GM23338 (cell line): ENCODE results near the gene RBMXL3. TPM values are rescaled to one million over a fixed set of nuclear protein-coding genes. Genes with fewer than 3 reads are reported as not detected.

ENCODE experiments used
- ATAC-seq: fragments of 200-7000 bp; cut with Tn5 transposase; 3 replicates; pipeline ENCODE4 v1.9.1; 2020
- DNase-seq: peaks from one replicate; pipeline ENCODE4 v3.0.0-alpha.2; 2015; ENCODE audit warnings: low spot score
- H2AFZ ChIP-seq: fragments of 200-600 bp; sonication (generic); 2 replicates; pipeline ENCODE4 v1.8.0; 2016; ENCODE audit warnings: antibody characterized with exemption, mild to moderate bottlenecking, moderate library complexity
- H3F3A ChIP-seq: fragments of 200-600 bp; sonication (generic); replicated peaks from 2 replicates; pipeline ENCODE4 v1.8.0; 2017; ENCODE audit warnings: antibody characterized with exemption, mixed run types, low read depth
- H3K27ac ChIP-seq: fragments of 200-600 bp; sonication (generic); 2 replicates; pipeline ENCODE4 v1.6.1; 2016; ENCODE audit warnings: low read depth
- H3K27me3 ChIP-seq: fragments of 200-600 bp; sonication (generic); 2 replicates; pipeline ENCODE4 v1.8.0; 2016; ENCODE audit warnings: mild to moderate bottlenecking, mixed run types, moderate library complexity; ENCODE audit not compliant: insufficient read depth
- H3K36me3 ChIP-seq: fragments of 200-600 bp; sonication (generic); 2 replicates; pipeline ENCODE4 v1.8.0; 2016; ENCODE audit warnings: mild to moderate bottlenecking; ENCODE audit not compliant: insufficient read depth
- H3K4me1 ChIP-seq: fragments of 200-600 bp; sonication (generic); 2 replicates; pipeline ENCODE4 v1.8.0; 2016; ENCODE audit warnings: mild to moderate bottlenecking, moderate library complexity; ENCODE audit not compliant: insufficient read depth
- H3K4me2 ChIP-seq: fragments of 200-600 bp; sonication (generic); 2 replicates; pipeline ENCODE4 v1.7.1; 2017; ENCODE audit warnings: mixed run types
- H3K4me3 ChIP-seq: fragments of 200-600 bp; sonication (generic); 2 replicates; pipeline ENCODE4 v1.6.1; 2016; ENCODE audit warnings: mixed run types
- H3K79me2 ChIP-seq: fragments of 200-600 bp; sonication (generic); replicated peaks from 2 replicates; pipeline ENCODE4 v1.8.0; 2017; ENCODE audit warnings: mild to moderate bottlenecking; ENCODE audit not compliant: insufficient read depth
- H3K9me2 ChIP-seq: fragments of 200-600 bp; sonication (generic); 2 replicates; pipeline ENCODE4 v1.8.0; 2017; ENCODE audit not compliant: insufficient read depth
- H4K20me1 ChIP-seq: fragments of 200-600 bp; sonication (generic); replicated peaks from 2 replicates; pipeline ENCODE4 v1.8.0; 2017; ENCODE audit warnings: mild to moderate bottlenecking; ENCODE audit not compliant: insufficient read depth
- H3K27ac Mint-ChIP-seq: 2 replicates; pipeline ENCODE4 v1.8.0; 2020; ENCODE audit warnings: inconsistent platforms, mild to moderate bottlenecking, moderate library complexity, mixed read lengths
- H3K27me3 Mint-ChIP-seq: 3 replicates; pipeline ENCODE4 v1.8.0; 2022; ENCODE audit warnings: low read depth, mild to moderate bottlenecking, moderate library complexity, mixed read lengths, inconsistent platforms; ENCODE audit not compliant: insufficient read depth, poor library complexity
- H3K36me3 Mint-ChIP-seq: 3 replicates; pipeline ENCODE4 v1.8.0; 2021; ENCODE audit warnings: low read depth, mild to moderate bottlenecking, inconsistent platforms, moderate library complexity, mixed read lengths
- H3K4me1 Mint-ChIP-seq: 3 replicates; pipeline ENCODE4 v1.8.0; 2020; ENCODE audit warnings: mild to moderate bottlenecking, inconsistent platforms, mixed read lengths
- H3K4me3 Mint-ChIP-seq: 3 replicates; pipeline ENCODE4 v1.8.0; 2021; ENCODE audit warnings: moderate library complexity, mild to moderate bottlenecking, inconsistent platforms, mixed read lengths
- H3K9me3 Mint-ChIP-seq: 3 replicates; pipeline ENCODE4 v1.8.0; 2020; ENCODE audit warnings: moderate library complexity, mild to moderate bottlenecking, inconsistent platforms, mixed read lengths
- CREB1 ChIP-seq: fragments of 250-450 bp; sonication (Bioruptor Pico); IDR thresholded peaks from 2 replicates; pipeline ENCODE4 v1.5.0; 2020; ENCODE audit warnings: low read depth, mild to moderate bottlenecking, moderate library complexity
- CTCF ChIP-seq, 2 experiments: fragments of 200-600 bp in 1 of 2; sonication (generic) in 1 of 2; conservative IDR thresholded peaks; 2 replicates each; pipeline versions ENCODE4 v1.5.1 to v1.6.1; 2016 to 2017; ENCODE audit warnings: antibody characterized with exemption in 2 of 2, low read depth in 2 of 2, mild to moderate bottlenecking in 2 of 2, moderate library complexity in 1 of 2
- ETS1 ChIP-seq: IDR thresholded peaks from 2 replicates; pipeline ENCODE4 v1.6.1; 2016; ENCODE audit warnings: antibody characterized with exemption
- EZH2 ChIP-seq: fragments of 200-600 bp; sonication (generic); IDR thresholded peaks from one replicate; pipeline ENCODE4 v1.8.0; 2017; ENCODE audit warnings: antibody characterized with exemption, mild to moderate bottlenecking, low read depth; ENCODE audit not compliant: unreplicated experiment
- EZH2phosphoT487 ChIP-seq: fragments of 200-600 bp; sonication (generic); IDR thresholded peaks from one replicate; pipeline ENCODE4 v1.8.1; 2018; ENCODE audit warnings: antibody characterized with exemption; ENCODE audit not compliant: unreplicated experiment
- JUNB ChIP-seq: IDR thresholded peaks from one replicate; pipeline ENCODE4 v1.6.1; 2016; ENCODE audit warnings: antibody characterized with exemption; ENCODE audit not compliant: unreplicated experiment
- NANOG ChIP-seq: IDR thresholded peaks from 2 replicates; pipeline ENCODE4 v1.6.1; 2016; ENCODE audit warnings: antibody characterized with exemption, borderline replicate concordance
- POLR2AphosphoS5 ChIP-seq: IDR thresholded peaks from 2 replicates; pipeline ENCODE4 v1.6.1; 2016; ENCODE audit warnings: antibody characterized with exemption, low read depth
- STAT1 ChIP-seq: IDR thresholded peaks from one replicate; pipeline ENCODE4 v1.6.1; 2016; ENCODE audit warnings: antibody characterized with exemption; ENCODE audit not compliant: unreplicated experiment
- ZNF114 ChIP-seq: fragments of 250-450 bp; sonication (Bioruptor Pico); IDR thresholded peaks from 2 replicates; pipeline ENCODE4 v1.5.0; 2020; ENCODE audit warnings: mild to moderate bottlenecking, moderate library complexity
- ZNF331 ChIP-seq: fragments of 250-450 bp; sonication (Bioruptor Pico); IDR thresholded peaks from 2 replicates; pipeline ENCODE4 v1.5.0; 2020; ENCODE audit warnings: low read depth, mild to moderate bottlenecking, moderate library complexity
- polyA plus RNA-seq: library from polyadenylated mRNA; unstranded; fragments of >200 nt; fragmentation: Nextera tagmentation; extraction: Ambion mirVana; gene quantifications from 2 replicates; pipeline ENCODE4 v1.2.1, GENCODE V29; 2016
- total RNA-seq: library from RNA; depleted of rRNA; stranded (reverse); fragments of >200 nt; shearing (Covaris generic); gene quantifications from 2 replicates; pipeline ENCODE4 v1.2.3, GENCODE V29; 2014
- TF ChIP-seq, protein P1 (sequence below): fragments of 250-450 bp; sonication (Bioruptor Pico); IDR thresholded peaks from 2 replicates; pipeline ENCODE4 v1.5.0; 2020; ENCODE audit warnings: mild to moderate bottlenecking, moderate library complexity
- TF ChIP-seq, protein P2 (sequence below): IDR thresholded peaks from one replicate; pipeline ENCODE4 v1.6.1; 2018; ENCODE audit warnings: antibody characterized with exemption; ENCODE audit not compliant: unreplicated experiment

The RBMXL3 gene
- total and polyA plus RNA-seq, 2 experiments from 2014 or later: not detected

DNA sequence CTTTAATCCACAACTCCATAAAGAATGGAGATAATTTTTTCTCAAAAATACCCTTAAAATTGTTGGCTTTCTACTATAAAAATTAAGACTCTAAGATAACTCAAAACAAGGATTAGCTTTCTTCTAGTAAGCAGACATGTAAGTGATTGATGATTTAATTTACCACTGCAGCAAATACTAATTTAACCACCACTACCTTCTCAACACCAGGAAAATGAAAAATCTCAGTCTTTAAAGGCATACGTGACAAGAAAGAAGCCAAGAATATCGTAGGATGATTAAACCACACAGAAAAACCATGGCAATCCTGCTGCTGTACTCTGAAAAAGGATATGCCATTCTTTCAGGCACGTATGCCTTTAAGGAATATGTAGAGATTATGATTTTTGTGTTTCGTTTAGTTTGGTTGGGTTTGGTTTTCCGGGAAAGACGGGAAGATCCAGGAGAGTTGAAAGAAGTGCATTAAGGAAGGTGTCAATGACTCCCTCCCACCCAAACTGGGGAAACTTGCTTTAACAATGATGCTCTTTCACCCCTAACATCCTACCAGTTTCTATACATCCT lies 43.8 kb downstream of the RBMXL3 start:
- Mint-ChIP-seq H3K4me1 (peaks cover 23% of the 10 kb centered on the region), H3K9me3 (no peaks in the 10 kb centered on the region), H3K36me3 (no peaks in the 10 kb centered on the region), H3K4me3 (peak overlapping the region; percentile 84), H3K27me3 (peaks cover 7% of the 10 kb centered on the region), H3K27ac (no peak overlapping the region)
- H3K4me1 ChIP-seq: no peaks in the 10 kb centered on the region; the same call in 1 of the 2 replicates
- H3K9me2 ChIP-seq: no peaks in the 10 kb centered on the region
- H3K79me2 ChIP-seq: peaks cover 11% of the 10 kb centered on the region; the same call in 1 of the 2 replicates
- H3K36me3 ChIP-seq: no peaks in the 10 kb centered on the region
- no peak for ATAC-seq
- H3F3A ChIP-seq: no peaks in the 10 kb centered on the region
- no peaks in the 10 kb centered on the region for H3K27me3 ChIP-seq
- H4K20me1 ChIP-seq: no peaks in the 10 kb centered on the region
- H3K4me3 ChIP-seq: peak overlapping the region; percentile 63
- DNase-seq: no peak
- TF ChIP-seq ETS1 (no peak), POLR2AphosphoS5 (no peak), CREB1 (no peak), ZNF114 (CRISPR knock-in tag) (no peak), ZNF331 (no peak), EZH2 (no peak), EZH2phosphoT487 (no peak), NANOG (no peak), CTCF (conservative IDR thresholded peaks at IDR 0.05; ENCODE audit: low read depth in 2 of 2) (no peak), STAT1 (no peak), JUNB (no peak)
- TF ChIP-seq, protein P1, sequence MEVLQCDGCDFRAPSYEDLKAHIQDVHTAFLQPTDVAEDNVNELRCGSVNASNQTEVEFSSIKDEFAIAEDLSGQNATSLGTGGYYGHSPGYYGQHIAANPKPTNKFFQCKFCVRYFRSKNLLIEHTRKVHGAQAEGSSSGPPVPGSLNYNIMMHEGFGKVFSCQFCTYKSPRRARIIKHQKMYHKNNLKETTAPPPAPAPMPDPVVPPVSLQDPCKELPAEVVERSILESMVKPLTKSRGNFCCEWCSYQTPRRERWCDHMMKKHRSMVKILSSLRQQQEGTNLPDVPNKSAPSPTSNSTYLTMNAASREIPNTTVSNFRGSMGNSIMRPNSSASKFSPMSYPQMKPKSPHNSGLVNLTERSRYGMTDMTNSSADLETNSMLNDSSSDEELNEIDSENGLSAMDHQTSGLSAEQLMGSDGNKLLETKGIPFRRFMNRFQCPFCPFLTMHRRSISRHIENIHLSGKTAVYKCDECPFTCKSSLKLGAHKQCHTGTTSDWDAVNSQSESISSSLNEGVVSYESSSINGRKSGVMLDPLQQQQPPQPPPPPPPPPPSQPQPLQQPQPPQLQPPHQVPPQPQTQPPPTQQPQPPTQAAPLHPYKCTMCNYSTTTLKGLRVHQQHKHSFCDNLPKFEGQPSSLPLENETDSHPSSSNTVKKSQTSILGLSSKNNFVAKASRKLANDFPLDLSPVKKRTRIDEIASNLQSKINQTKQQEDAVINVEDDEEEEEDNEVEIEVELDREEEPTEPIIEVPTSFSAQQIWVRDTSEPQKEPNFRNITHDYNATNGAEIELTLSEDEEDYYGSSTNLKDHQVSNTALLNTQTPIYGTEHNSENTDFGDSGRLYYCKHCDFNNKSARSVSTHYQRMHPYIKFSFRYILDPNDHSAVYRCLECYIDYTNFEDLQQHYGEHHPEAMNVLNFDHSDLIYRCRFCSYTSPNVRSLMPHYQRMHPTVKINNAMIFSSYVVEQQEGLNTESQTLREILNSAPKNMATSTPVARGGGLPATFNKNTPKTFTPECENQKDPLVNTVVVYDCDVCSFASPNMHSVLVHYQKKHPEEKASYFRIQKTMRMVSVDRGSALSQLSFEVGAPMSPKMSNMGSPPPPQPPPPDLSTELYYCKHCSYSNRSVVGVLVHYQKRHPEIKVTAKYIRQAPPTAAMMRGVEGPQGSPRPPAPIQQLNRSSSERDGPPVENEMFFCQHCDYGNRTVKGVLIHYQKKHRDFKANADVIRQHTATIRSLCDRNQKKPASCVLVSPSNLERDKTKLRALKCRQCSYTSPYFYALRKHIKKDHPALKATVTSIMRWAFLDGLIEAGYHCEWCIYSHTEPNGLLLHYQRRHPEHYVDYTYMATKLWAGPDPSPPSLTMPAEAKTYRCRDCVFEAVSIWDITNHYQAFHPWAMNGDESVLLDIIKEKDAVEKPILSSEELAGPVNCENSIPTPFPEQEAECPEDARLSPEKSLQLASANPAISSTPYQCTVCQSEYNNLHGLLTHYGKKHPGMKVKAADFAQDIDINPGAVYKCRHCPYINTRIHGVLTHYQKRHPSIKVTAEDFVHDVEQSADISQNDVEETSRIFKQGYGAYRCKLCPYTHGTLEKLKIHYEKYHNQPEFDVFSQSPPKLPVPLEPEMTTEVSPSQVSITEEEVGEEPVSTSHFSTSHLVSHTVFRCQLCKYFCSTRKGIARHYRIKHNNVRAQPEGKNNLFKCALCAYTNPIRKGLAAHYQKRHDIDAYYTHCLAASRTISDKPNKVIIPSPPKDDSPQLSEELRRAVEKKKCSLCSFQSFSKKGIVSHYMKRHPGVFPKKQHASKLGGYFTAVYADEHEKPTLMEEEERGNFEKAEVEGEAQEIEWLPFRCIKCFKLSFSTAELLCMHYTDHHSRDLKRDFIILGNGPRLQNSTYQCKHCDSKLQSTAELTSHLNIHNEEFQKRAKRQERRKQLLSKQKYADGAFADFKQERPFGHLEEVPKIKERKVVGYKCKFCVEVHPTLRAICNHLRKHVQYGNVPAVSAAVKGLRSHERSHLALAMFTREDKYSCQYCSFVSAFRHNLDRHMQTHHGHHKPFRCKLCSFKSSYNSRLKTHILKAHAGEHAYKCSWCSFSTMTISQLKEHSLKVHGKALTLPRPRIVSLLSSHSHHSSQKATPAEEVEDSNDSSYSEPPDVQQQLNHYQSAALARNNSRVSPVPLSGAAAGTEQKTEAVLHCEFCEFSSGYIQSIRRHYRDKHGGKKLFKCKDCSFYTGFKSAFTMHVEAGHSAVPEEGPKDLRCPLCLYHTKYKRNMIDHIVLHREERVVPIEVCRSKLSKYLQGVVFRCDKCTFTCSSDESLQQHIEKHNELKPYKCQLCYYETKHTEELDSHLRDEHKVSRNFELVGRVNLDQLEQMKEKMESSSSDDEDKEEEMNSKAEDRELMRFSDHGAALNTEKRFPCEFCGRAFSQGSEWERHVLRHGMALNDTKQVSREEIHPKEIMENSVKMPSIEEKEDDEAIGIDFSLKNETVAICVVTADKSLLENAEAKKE (CRISPR knock-in tag): no peak
- TF ChIP-seq, protein P2, sequence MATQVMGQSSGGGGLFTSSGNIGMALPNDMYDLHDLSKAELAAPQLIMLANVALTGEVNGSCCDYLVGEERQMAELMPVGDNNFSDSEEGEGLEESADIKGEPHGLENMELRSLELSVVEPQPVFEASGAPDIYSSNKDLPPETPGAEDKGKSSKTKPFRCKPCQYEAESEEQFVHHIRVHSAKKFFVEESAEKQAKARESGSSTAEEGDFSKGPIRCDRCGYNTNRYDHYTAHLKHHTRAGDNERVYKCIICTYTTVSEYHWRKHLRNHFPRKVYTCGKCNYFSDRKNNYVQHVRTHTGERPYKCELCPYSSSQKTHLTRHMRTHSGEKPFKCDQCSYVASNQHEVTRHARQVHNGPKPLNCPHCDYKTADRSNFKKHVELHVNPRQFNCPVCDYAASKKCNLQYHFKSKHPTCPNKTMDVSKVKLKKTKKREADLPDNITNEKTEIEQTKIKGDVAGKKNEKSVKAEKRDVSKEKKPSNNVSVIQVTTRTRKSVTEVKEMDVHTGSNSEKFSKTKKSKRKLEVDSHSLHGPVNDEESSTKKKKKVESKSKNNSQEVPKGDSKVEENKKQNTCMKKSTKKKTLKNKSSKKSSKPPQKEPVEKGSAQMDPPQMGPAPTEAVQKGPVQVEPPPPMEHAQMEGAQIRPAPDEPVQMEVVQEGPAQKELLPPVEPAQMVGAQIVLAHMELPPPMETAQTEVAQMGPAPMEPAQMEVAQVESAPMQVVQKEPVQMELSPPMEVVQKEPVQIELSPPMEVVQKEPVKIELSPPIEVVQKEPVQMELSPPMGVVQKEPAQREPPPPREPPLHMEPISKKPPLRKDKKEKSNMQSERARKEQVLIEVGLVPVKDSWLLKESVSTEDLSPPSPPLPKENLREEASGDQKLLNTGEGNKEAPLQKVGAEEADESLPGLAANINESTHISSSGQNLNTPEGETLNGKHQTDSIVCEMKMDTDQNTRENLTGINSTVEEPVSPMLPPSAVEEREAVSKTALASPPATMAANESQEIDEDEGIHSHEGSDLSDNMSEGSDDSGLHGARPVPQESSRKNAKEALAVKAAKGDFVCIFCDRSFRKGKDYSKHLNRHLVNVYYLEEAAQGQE: no peak
- H3K27ac ChIP-seq: no peak overlapping the region
- H2AFZ ChIP-seq: no peak overlapping the region
- H3K4me2 ChIP-seq: peak overlapping the region; percentile 84
